Cardiac fibroblast (primary cell): ENCODE data around the gene CDKN2A.

Experiments used
- DNase-seq, 2 donors: peaks; one replicate each; pipeline versions ENCODE4 v3.0.0 to v3.0.0-alpha.2; 2010; ENCODE audit warnings: low read depth in 2 of 2
- H3K4me3 ChIP-seq, 2 donors: replicated peaks in 1 of 2; 1 replicate in 1 of 2; 2 replicates in 1 of 2; pipeline ENCODE4 v1.5.1; 2011; ENCODE audit warnings: low read depth in 2 of 2, low read length in 2 of 2, mild to moderate bottlenecking in 2 of 2, moderate library complexity in 1 of 2
- TF ChIP-seq, protein P1 (sequence below): IDR thresholded peaks from one replicate; pipeline ENCODE4 v1.5.1; 2011; ENCODE audit warnings: low read depth, mild to moderate bottlenecking, low read length, inconsistent platforms

CDKN2A gene

DNA sequence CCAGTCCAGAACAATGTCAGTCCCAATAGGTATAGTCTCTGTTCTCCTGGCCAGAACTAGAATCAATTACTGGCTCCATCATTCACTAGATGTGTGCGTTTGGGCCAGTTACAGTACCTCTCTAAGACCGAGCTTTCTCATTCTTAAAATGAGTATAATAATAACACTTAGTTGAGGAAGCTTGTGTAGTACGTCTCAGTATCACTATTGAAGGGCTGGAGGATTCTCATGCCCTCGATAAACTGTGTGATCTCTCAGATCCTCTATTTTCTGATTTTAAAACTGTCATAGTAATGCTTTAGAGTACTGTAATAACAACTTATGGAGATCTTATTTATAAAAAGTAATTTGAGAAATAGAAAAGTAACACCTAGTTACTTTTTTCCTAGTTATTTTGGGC, 50.7 kb downstream of the CDKN2A start:
- H3K4me3 ChIP-seq: no peak overlapping the region
- DNase-seq: no peak
- TF ChIP-seq, protein P1, sequence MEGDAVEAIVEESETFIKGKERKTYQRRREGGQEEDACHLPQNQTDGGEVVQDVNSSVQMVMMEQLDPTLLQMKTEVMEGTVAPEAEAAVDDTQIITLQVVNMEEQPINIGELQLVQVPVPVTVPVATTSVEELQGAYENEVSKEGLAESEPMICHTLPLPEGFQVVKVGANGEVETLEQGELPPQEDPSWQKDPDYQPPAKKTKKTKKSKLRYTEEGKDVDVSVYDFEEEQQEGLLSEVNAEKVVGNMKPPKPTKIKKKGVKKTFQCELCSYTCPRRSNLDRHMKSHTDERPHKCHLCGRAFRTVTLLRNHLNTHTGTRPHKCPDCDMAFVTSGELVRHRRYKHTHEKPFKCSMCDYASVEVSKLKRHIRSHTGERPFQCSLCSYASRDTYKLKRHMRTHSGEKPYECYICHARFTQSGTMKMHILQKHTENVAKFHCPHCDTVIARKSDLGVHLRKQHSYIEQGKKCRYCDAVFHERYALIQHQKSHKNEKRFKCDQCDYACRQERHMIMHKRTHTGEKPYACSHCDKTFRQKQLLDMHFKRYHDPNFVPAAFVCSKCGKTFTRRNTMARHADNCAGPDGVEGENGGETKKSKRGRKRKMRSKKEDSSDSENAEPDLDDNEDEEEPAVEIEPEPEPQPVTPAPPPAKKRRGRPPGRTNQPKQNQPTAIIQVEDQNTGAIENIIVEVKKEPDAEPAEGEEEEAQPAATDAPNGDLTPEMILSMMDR: no peak

GRCh38 chr9:21941337-21941995, 52.7 kb downstream of the CDKN2A start:
- DNase-seq: no peak
- H3K4me3 ChIP-seq: no peak overlapping the region
- TF ChIP-seq, protein P1: no peak

DNA sequence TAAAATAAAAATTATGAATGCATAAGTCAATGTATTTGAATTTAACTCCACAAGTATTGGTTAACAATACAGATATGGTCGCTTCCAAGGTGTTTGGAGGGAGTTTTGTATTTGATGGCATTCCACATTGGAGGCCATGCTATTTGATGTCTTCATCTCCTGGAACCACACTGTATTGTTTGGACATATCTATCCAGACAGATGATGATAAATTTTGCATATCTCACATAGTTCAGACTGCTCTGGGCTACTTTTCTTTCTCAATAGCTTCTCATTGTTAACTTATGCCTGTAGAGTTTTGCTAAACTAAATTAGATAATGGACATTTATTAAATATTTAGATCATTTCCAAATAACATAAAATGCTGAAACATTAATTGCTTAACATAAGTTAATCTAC, 58.0 kb downstream of the CDKN2A start:
- peak in 1 of 2 donors; percentile 2 for DNase-seq
- H3K4me3 ChIP-seq: no peak overlapping the region
- TF ChIP-seq, protein P1: no peak

DNA sequence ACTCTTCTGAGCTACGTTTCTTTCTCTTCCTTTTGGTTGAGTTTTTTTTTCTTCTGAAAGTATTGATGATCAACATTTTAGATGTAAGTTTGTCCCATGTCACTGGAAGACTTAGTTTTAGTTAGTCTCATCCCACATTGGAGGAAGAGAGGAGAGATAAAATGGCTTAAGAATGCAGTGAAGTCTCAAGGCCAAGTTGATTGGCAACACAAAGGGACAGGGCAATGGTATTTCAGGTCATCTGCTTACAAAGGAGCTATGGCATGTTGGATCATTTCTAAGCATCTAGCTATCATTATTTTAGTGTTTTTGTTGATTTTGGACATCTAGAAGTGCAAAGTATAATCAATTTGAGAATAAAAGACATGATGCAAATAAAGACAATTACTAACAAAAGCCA, 58.6 kb downstream of the CDKN2A start:
- TF ChIP-seq, protein P1: no peak
- no peak overlapping the region for H3K4me3 ChIP-seq
- DNase-seq: no peak

- TF ChIP-seq, protein P1: no peak
Observed at GRCh38 chr9:21933865-21934264, 60.3 kb downstream of the CDKN2A start.

DNA sequence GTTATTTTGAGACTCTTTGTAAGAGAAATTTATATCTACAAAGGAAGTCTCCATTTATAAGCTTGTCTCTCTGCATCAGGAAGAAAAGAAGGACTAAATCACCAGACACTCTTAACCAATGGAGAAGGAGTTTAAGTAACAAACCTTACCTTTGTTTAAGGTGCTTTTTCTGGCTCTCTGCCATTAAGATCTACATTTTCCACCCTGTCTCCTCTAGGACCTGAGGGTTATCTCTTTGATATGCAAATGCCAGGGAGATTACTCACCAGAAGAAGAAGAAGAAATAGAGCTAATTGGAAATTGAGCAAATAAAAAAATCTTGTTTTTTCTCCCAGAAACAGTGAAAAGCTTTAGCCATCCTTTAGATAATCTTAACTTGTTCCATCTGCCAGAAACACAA, 60.9 kb downstream of the CDKN2A start:
- no peak for DNase-seq
- TF ChIP-seq, protein P1: no peak
- no peak overlapping the region for H3K4me3 ChIP-seq

More at GRCh38 chr9:21933865-21934264, 60.3 kb downstream of the CDKN2A start:
- H3K4me3 ChIP-seq: no peak overlapping the region
- peak; percentile 11 to 73 for DNase-seq

DNA sequence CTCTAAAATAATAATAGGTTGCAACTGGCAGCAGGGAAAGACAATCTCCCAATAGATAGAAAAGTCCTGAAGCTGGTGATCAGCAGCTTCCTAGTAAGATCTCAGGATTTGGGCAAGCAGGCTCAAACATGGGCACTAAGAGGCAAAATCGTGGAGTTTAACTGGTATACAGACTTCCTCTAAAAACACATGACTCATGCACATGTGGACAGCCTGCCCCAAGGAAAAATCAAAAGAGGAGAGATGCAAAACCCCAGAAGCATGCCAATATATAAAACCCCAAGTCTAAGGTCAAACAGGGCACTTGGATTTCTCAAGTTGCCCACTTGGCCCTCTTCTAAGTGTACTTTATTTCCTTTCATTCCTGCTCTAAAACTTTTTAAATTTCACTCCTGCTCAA, 62.8 kb downstream of the CDKN2A start:
- H3K4me3 ChIP-seq: no peak overlapping the region
- DNase-seq: peak in 1 of 2 donors; percentile 27
- TF ChIP-seq, protein P1: no peak
